A549 (cell line): ENCODE measurements around the gene ANKRD39. TPM values are rescaled to one million over a fixed set of nuclear protein-coding genes. Genes with fewer than 3 reads are reported as not detected.

Source experiments
- ATAC-seq, 2 experiments: fragments of 200-7000 bp in 1 of 2; fragments of >200 bp in 1 of 2; cut with Nextera tagmentation in 1 of 2; cut with Tn5 transposase in 1 of 2; 3 replicates each; pipeline versions ENCODE4 v1.8.0 to v1.9.1; 2018 to 2020; ENCODE audit warnings: mild to moderate bottlenecking in 1 of 2, moderate library complexity in 1 of 2
- CTCF ChIA-PET: fragments of 300-600 bp; sonication (Branson Sonifier 250); formaldehyde crosslinking; extraction: SDS; loops from one replicate; lab custom pipeline; 2021; ENCODE audit warnings: antibody characterized with exemption, inconsistent platforms; lab: Yijun Ruan, JAX
- POLR2A ChIA-PET: fragments of 350-600 bp; formaldehyde crosslinking; extraction: SDS; loops from one replicate; lab custom pipeline; 2021; ENCODE audit warnings: antibody characterized with exemption, inconsistent platforms; lab: Yijun Ruan, JAX
- DNase-seq, 2 experiments: peaks; one replicate each; pipeline versions ENCODE4 v3.0.0 to v3.0.0-alpha.2; 2011 to 2016; ENCODE audit warnings: low read depth in 1 of 2, low spot score in 1 of 2
- FAIRE-seq: peaks from 2 replicates; lab custom pipeline; 2011; peaks lifted over from hg19 to GRCh38; lab: Jason Lieb, UNC
- H3K27ac ChIP-seq, 2 experiments: fragments of >200 bp; sonication (Bioruptor Twin); formaldehyde crosslinking; 3 replicates each; pipeline ENCODE4 v1.5.1; 2016 to 2017
- H3K4me1 ChIP-seq: fragments of >200 bp; sonication (Bioruptor Twin); formaldehyde crosslinking; 3 replicates; pipeline ENCODE4 v1.6.1; 2016
- H3K4me2 ChIP-seq: fragments of >200 bp; sonication (Bioruptor Twin); formaldehyde crosslinking; 3 replicates; pipeline ENCODE4 v1.6.1; 2016
- H3K4me3 ChIP-seq: fragments of >200 bp; sonication (Bioruptor Twin); formaldehyde crosslinking; 3 replicates; pipeline ENCODE4 v1.5.1; 2016
- H3K9me3 ChIP-seq: fragments of >200 bp; sonication (Bioruptor Twin); formaldehyde crosslinking; 3 replicates; pipeline ENCODE4 v1.6.1; 2016
- FOSB ChIP-seq: fragments of 250-450 bp; sonication (Bioruptor Pico); IDR thresholded peaks from 2 replicates; pipeline ENCODE4 v1.5.0; 2020; ENCODE audit warnings: mild to moderate bottlenecking, moderate library complexity
- HDAC2 ChIP-seq: fragments of 200-600 bp; sonication (generic); IDR thresholded peaks from 2 replicates; pipeline ENCODE4 v1.6.1; 2016
- JUN ChIP-seq, 2 experiments: fragments of >200 bp; sonication (Bioruptor Twin); formaldehyde crosslinking; IDR thresholded peaks; 2 replicates in 1 of 2; 3 replicates in 1 of 2; pipeline ENCODE4 v1.6.1; 2016 to 2017
- KDM5A ChIP-seq: fragments of 200-600 bp; sonication (generic); IDR thresholded peaks from 2 replicates; pipeline ENCODE4 v1.6.1; 2016; ENCODE audit warnings: antibody characterized with exemption, mild to moderate bottlenecking
- MAFK ChIP-seq: fragments of 450-650 bp; IDR thresholded peaks from 2 replicates; pipeline ENCODE4 v1.6.1; 2014; ENCODE audit not compliant: partially characterized antibody
- MYC ChIP-seq: IDR thresholded peaks from 2 replicates; pipeline ENCODE4 v1.6.1; 2012; ENCODE audit warnings: mild to moderate bottlenecking, inconsistent platforms, low read length, improper control_type of control experiment, borderline replicate concordance
- NPAS2 ChIP-seq: fragments of 250-450 bp; sonication (Bioruptor Pico); IDR thresholded peaks from 2 replicates; pipeline ENCODE4 v1.8.0; 2022; ENCODE audit warnings: mild to moderate bottlenecking, moderate library complexity, borderline replicate concordance
- PHF8 ChIP-seq: fragments of 200-600 bp; sonication (generic); IDR thresholded peaks from 2 replicates; pipeline ENCODE4 v1.6.1; 2016; ENCODE audit warnings: low read depth, mild to moderate bottlenecking, antibody characterized with exemption, moderate library complexity, borderline replicate concordance
- POLR2A ChIP-seq: IDR thresholded peaks from 2 replicates; pipeline ENCODE4 v1.6.1; 2012; ENCODE audit warnings: mild to moderate bottlenecking, low read length
- RCOR1 ChIP-seq: fragments of 150-350 bp; IDR thresholded peaks from 2 replicates; pipeline ENCODE4 v1.6.1; 2014; ENCODE audit warnings: antibody characterized with exemption, low read length, low read depth
- RFX5 ChIP-seq: fragments of 450-650 bp; IDR thresholded peaks from 2 replicates; pipeline ENCODE4 v1.7.1; 2014; ENCODE audit warnings: antibody characterized with exemption, mild to moderate bottlenecking, moderate library complexity
- RNF2 ChIP-seq: fragments of 200-600 bp; sonication (generic); IDR thresholded peaks from 2 replicates; pipeline ENCODE4 v1.6.1; 2016; ENCODE audit warnings: low read depth, mild to moderate bottlenecking, antibody characterized with exemption, moderate library complexity, borderline replicate concordance
- TP53 ChIP-seq: fragments of 250-450 bp; sonication (Bioruptor Pico); IDR thresholded peaks from 2 replicates; pipeline ENCODE4 v1.5.0; 2021; ENCODE audit warnings: mild to moderate bottlenecking, moderate library complexity
- ZC3H11A ChIP-seq: fragments of 450-650 bp; IDR thresholded peaks from 2 replicates; pipeline ENCODE4 v1.6.1; 2014; ENCODE audit warnings: antibody characterized with exemption, mild to moderate bottlenecking
- ZFP36 ChIP-seq: fragments of 450-650 bp; IDR thresholded peaks from 2 replicates; pipeline ENCODE4 v1.6.1; 2014; ENCODE audit warnings: borderline replicate concordance; ENCODE audit not compliant: partially characterized antibody
- WGBS: methylation state at CpG from one replicate; pipeline ENCODE4 v1.1.6; 2017; ENCODE audit errors: missing lambda C conversion rate; 5-methylcytosine and 5-hydroxymethylcytosine counted together
- polyA plus RNA-seq, 4 experiments: library from polyadenylated mRNA; depleted of rRNA in 3 of 4; stranded (reverse); fragments of >200 nt; fragmentation: RNase III in 1 of 4; extraction: RNeasy Plus Mini Kit Qiagen cat#74134 plus additional on column Dnase treatment in 1 of 4; gene quantifications; 2 replicates in 3 of 4; 3 replicates in 1 of 4; pipeline ENCODE4 v1.2.3, GENCODE V29; 2011 to 2017
- TF ChIP-seq, protein P1 (sequence below): IDR thresholded peaks from 2 replicates; pipeline ENCODE4 v1.6.1; 2012; ENCODE audit warnings: low read depth, borderline replicate concordance
- TF ChIP-seq, protein P2 (sequence below): fragments of >200 bp; sonication (Bioruptor Twin); formaldehyde crosslinking; IDR thresholded peaks from 3 replicates; pipeline ENCODE4 v1.6.1; 2016
- TF ChIP-seq, protein P3 (sequence below): fragments of >200 bp; sonication (Bioruptor Twin); formaldehyde crosslinking; IDR thresholded peaks from 3 replicates; pipeline ENCODE4 v1.5.1; 2016
- TF ChIP-seq, protein P4 (sequence below): IDR thresholded peaks from 2 replicates; pipeline ENCODE4 v1.6.1; 2012

The ANKRD39 gene
- polyA plus RNA-seq, 2 of the 4 experiments (the other 2 are of a cell fraction): 6.3 to 16.4 TPM

DNA sequence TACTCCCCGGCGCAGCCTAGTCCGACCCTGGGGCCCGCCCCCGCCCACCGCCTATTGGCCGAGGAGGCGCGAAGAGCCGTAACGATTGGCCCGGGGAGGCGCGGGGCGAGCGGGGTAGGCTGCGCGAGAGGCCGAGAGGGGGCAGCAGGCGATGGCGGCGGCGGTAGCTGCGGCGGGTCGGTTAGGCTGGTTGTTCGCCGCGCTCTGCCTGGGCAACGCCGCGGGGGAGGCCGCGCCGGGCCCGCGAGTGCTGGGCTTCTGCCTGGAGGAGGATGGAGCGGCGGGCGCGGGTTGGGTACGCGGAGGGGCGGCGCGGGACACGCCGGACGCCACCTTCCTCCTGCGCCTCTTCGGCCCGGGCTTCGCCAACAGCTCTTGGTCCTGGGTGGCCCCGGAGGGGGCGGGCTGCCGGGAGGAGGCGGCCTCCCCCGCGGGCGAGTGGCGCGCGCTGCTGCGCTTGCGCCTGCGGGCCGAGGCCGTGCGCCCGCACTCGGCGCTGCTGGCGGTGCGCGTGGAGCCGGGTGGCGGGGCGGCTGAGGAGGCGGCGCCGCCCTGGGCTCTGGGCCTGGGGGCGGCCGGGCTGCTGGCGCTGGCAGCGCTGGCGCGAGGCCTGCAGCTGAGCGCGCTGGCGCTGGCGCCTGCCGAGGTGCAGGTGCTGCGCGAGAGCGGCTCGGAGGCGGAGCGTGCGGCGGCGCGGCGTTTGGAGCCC lies 41.5 kb downstream of the ANKRD39 start, which contains the start of gene CNNM3:
TSS of gene CNNM3 (plus strand) at position 142 of the 709 bp plus-strand sequence. CDS start at position 152, 10 bp downstream.
- TF ChIP-seq RCOR1 (no peak), KDM5A (peak; percentile 58; the same call in 1 of the 2 replicates), NPAS2 (CRISPR knock-in tag) (no peak), MAFK (no peak), PHF8 (peak; percentile 43; the same call in 1 of the 2 replicates), ZC3H11A (no peak), MYC (0 out of 2 replicates have a peak, but pooled peaks have one; percentile 9), RNF2 (no peak), JUN (IDR thresholded peaks at IDR 0.05) (peak; percentile 80 to 87; a peak in 3 of 5 replicates), POLR2A (peak; percentile 68), ZFP36 (peak; percentile 77), TP53 (CRISPR knock-in tag) (no peak)
- TF ChIP-seq, protein P1, sequence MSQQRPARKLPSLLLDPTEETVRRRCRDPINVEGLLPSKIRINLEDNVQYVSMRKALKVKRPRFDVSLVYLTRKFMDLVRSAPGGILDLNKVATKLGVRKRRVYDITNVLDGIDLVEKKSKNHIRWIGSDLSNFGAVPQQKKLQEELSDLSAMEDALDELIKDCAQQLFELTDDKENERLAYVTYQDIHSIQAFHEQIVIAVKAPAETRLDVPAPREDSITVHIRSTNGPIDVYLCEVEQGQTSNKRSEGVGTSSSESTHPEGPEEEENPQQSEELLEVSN: 0 out of 2 replicates have a peak, but pooled peaks have one; percentile 5
- TF ChIP-seq, protein P2, sequence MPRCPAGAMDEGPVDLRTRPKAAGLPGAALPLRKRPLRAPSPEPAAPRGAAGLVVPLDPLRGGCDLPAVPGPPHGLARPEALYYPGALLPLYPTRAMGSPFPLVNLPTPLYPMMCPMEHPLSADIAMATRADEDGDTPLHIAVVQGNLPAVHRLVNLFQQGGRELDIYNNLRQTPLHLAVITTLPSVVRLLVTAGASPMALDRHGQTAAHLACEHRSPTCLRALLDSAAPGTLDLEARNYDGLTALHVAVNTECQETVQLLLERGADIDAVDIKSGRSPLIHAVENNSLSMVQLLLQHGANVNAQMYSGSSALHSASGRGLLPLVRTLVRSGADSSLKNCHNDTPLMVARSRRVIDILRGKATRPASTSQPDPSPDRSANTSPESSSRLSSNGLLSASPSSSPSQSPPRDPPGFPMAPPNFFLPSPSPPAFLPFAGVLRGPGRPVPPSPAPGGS: peak; percentile 86
- TF ChIP-seq, protein P3, sequence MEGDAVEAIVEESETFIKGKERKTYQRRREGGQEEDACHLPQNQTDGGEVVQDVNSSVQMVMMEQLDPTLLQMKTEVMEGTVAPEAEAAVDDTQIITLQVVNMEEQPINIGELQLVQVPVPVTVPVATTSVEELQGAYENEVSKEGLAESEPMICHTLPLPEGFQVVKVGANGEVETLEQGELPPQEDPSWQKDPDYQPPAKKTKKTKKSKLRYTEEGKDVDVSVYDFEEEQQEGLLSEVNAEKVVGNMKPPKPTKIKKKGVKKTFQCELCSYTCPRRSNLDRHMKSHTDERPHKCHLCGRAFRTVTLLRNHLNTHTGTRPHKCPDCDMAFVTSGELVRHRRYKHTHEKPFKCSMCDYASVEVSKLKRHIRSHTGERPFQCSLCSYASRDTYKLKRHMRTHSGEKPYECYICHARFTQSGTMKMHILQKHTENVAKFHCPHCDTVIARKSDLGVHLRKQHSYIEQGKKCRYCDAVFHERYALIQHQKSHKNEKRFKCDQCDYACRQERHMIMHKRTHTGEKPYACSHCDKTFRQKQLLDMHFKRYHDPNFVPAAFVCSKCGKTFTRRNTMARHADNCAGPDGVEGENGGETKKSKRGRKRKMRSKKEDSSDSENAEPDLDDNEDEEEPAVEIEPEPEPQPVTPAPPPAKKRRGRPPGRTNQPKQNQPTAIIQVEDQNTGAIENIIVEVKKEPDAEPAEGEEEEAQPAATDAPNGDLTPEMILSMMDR: peak; percentile 27
- H3K4me1 ChIP-seq: peaks cover 30% of the 10 kb centered on the region
- no peaks in the 10 kb centered on the region for H3K9me3 ChIP-seq
- H3K4me3 ChIP-seq: peak within 1 kb of the TSS; percentile 92
- no CpG with 5 or more reads among the region's 103 CpGs for WGBS
- H3K4me2 ChIP-seq: peak within 1 kb of the TSS; percentile 99
- H3K27ac ChIP-seq: peak within 1 kb of the TSS; percentile 91 to 94
- FAIRE-seq (no peak), ATAC-seq (peak; percentile 88 to 97), DNase-seq (peak; percentile 93 to 96)
- CTCF ChIA-PET: interaction anchor here (0.7 to 3.3 kb wide), 16 partner anchors 10 to 297 kb away, joined by 3 to 24 read pairs (median 5); partner anchors contain the start of genes ANKRD36 and CNNM4
- POLR2A ChIA-PET: interaction anchor here (0.6 to 2.2 kb wide), 8 partner anchors 16 to 296 kb away, joined by 3 to 9 read pairs (median 4); partner anchors contain the start of genes ANKRD39 and CNNM4

DNA sequence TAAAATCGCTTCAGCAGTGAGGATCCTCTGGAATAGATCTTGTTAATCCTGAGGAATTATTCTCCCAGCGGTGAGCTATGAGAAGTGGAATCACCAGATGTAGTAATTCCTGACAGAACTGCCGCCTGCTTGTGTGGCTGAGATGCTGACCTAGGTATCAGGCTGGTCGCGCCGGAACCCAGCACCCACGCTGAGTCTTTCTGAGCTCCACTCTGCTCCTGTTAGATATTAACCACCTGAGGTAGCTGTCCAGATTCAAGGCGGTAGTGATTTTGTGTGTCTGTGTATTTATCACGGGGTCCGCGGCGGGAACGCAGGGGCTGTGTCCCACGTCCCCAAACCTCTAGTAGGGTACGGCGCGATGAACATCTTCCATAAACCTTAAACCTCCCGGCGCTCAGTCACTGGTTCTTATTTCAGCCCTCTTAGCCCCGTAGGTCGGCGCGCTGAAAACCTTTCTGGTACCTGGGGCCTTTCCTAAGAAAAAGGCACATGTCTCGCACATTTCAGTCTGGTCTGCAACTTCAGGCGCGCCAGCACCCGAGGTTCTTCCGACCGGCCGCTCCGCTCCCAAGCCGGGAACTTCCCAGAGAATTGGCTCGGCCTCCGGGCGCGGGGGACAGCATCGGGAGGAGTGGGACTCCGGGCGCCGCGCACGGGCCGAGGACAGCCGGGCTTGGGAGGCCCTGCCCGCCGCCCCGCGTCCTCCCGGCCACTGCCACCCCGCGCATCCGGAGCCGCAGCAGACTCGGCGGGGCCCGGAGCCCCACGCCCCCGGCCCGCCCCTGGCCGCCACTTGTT lies 42.3 kb downstream of the ANKRD39 start:
- peak overlapping the region; percentile 91 to 94 for H3K27ac ChIP-seq
- peak overlapping the region; percentile 92 for H3K4me3 ChIP-seq
- H3K9me3 ChIP-seq: no peaks in the 10 kb centered on the region
- H3K4me2 ChIP-seq: peak overlapping the region; percentile 99
- POLR2A ChIA-PET: interaction anchor here (0.6 to 2.2 kb wide), 8 partner anchors 15 to 297 kb away, joined by 3 to 9 read pairs (median 4); partner anchors contain the start of genes ANKRD39 and CNNM4
- DNase-seq: peak; percentile 38 to 62
- no peak for FAIRE-seq
- H3K4me1 ChIP-seq: peaks cover 30% of the 10 kb centered on the region
- CTCF ChIA-PET: interaction anchor here (1.0 to 3.3 kb wide), 11 partner anchors 10 to 265 kb away, joined by 3 to 24 read pairs (median 4); partner anchors contain the start of gene CNNM4
- WGBS: 6% methylated on average over 27 of the region's 60 CpGs
- 0 out of 2 replicates have a peak, but pooled peaks have one; percentile 67 for TF ChIP-seq RNF2
- TF ChIP-seq, protein P4, sequence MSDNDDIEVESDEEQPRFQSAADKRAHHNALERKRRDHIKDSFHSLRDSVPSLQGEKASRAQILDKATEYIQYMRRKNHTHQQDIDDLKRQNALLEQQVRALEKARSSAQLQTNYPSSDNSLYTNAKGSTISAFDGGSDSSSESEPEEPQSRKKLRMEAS: peak; percentile 38
- TF ChIP-seq HDAC2: no peak
- TF ChIP-seq FOSB (CRISPR knock-in tag): no peak
- no peak for TF ChIP-seq RFX5
- TF ChIP-seq, protein P3: no peak
- TF ChIP-seq MYC: 0 out of 2 replicates have a peak, but pooled peaks have one; percentile 60
- peak; percentile 35 to 55; a peak in 5 of 6 replicates for ATAC-seq
